K562 (cell line): ENCODE measurements around the gene KCNH2. TPM values are rescaled to one million over a fixed set of nuclear protein-coding genes. Genes with fewer than 3 reads are reported as not detected.

Experiments used
- CXXC5 ChIP-seq: fragments of 250-450 bp; sonication (Bioruptor Pico); IDR thresholded peaks from 2 replicates; pipeline ENCODE4 v1.8.0; 2022; ENCODE audit warnings: inconsistent platforms, mild to moderate bottlenecking, moderate library complexity
- ELF1 ChIP-seq: fragments of 200-800 bp; sonication (Bioruptor generic); IDR thresholded peaks from 2 replicates; pipeline ENCODE4 v1.6.1; 2016; ENCODE audit warnings: missing genetic modification characterization, missing compliant biosample characterization
- L3MBTL2 ChIP-seq: fragments of 450-650 bp; IDR thresholded peaks from 2 replicates; pipeline ENCODE4 v1.6.1; 2016; ENCODE audit warnings: mild to moderate bottlenecking, moderate library complexity
- MAZ ChIP-seq, 2 experiments: fragments of 450-650 bp in 1 of 2; sonication (generic) in 1 of 2; formaldehyde crosslinking; IDR thresholded peaks in 1 of 2; conservative IDR thresholded peaks in 1 of 2; 2 replicates each; pipeline versions ENCODE4 v1.4.0 to v1.5.0; 2020; ENCODE audit warnings: mild to moderate bottlenecking in 1 of 2, missing genetic modification reagents in 1 of 2
- NRF1 ChIP-seq, 2 experiments: fragments of 450-650 bp; IDR thresholded peaks in 1 of 2; conservative IDR thresholded peaks in 1 of 2; 2 replicates each; pipeline ENCODE4 v1.6.1; 2014; ENCODE audit warnings: mild to moderate bottlenecking in 2 of 2
- OTX1 ChIP-seq: fragments of 450-650 bp; formaldehyde crosslinking; IDR thresholded peaks from 2 replicates; pipeline ENCODE4 v1.4.0; 2022; ENCODE audit warnings: mild to moderate bottlenecking
- RBBP5 ChIP-seq: fragments of 200-600 bp; sonication (generic); IDR thresholded peaks from 2 replicates; pipeline ENCODE4 v1.6.1; 2012; ENCODE audit warnings: borderline replicate concordance, mild to moderate bottlenecking, low read length, control low read depth, inconsistent platforms; ENCODE audit not compliant: insufficient read depth, poor library complexity, severe bottlenecking
- RCOR1 ChIP-seq, 2 experiments: IDR thresholded peaks; 2 replicates each; pipeline ENCODE4 v1.6.1; 2012; ENCODE audit warnings: low read depth in 2 of 2, low read length in 2 of 2, borderline replicate concordance in 1 of 2, improper control_type of control experiment in 1 of 2
- SIX5 ChIP-seq, 2 experiments: IDR thresholded peaks; 2 replicates each; pipeline ENCODE4 v1.6.1; 2011; ENCODE audit warnings: low read length in 2 of 2, borderline replicate concordance in 1 of 2, low read depth in 1 of 2, mild to moderate bottlenecking in 1 of 2, moderate library complexity in 1 of 2; ENCODE audit not compliant: insufficient read depth in 1 of 2
- SMARCA5 ChIP-seq: fragments of 450-650 bp; IDR thresholded peaks from 2 replicates; pipeline ENCODE4 v1.6.1; 2016
- ZFPM2 ChIP-seq: fragments of 250-450 bp; sonication (Bioruptor Pico); IDR thresholded peaks from 2 replicates; pipeline ENCODE4 v1.5.1; 2022; ENCODE audit warnings: mild to moderate bottlenecking
- polyA plus RNA-seq, 8 experiments: library from polyadenylated mRNA; depleted of rRNA in 4 of 8; stranded (reverse) in 5 of 8; unstranded in 3 of 8; fragments of >200 nt; fragmentation: Nextera tagmentation in 2 of 8; fragmentation: Illumina TruSeq in 1 of 8; extraction: Ambion mirVana in 2 of 8; extraction: Trizol in 1 of 8; gene quantifications; 2 replicates each; pipeline versions ENCODE4 v1.2.1 to v1.2.3, GENCODE V29; 2011 to 2014; ENCODE audit warnings: inconsistent platforms in 1 of 8, missing spikeins in 1 of 8
- total RNA-seq, 7 experiments: library from RNA; depleted of rRNA in 6 of 7; stranded (reverse); fragments of >200 nt in 6 of 7; fragmentation: Illumina TruSeq in 2 of 7; extraction: Trizol in 2 of 7; gene quantifications; 2 replicates each; pipeline versions ENCODE4 v1.2.1 to v1.2.3, GENCODE V29; 2011 to 2021; ENCODE audit warnings: low replicate concordance in 1 of 7
- TF ChIP-seq, protein P1 (sequence below): fragments of 450-650 bp; IDR thresholded peaks from 2 replicates; pipeline ENCODE4 v1.6.1; 2016; ENCODE audit warnings: mild to moderate bottlenecking, moderate library complexity
- TF ChIP-seq, protein P2 (sequence below), 2 experiments: fragments of 450-650 bp; conservative IDR thresholded peaks; 2 replicates each; pipeline ENCODE4 v1.6.1; 2017; ENCODE audit warnings: mild to moderate bottlenecking in 2 of 2, moderate library complexity in 2 of 2

The KCNH2 gene
- total and polyA plus RNA-seq, 9 of the 15 experiments (the other 6 are each of a cell fraction or from before 2014, with no cell fraction given): 18.1 to 368 (median 218) TPM

DNA sequence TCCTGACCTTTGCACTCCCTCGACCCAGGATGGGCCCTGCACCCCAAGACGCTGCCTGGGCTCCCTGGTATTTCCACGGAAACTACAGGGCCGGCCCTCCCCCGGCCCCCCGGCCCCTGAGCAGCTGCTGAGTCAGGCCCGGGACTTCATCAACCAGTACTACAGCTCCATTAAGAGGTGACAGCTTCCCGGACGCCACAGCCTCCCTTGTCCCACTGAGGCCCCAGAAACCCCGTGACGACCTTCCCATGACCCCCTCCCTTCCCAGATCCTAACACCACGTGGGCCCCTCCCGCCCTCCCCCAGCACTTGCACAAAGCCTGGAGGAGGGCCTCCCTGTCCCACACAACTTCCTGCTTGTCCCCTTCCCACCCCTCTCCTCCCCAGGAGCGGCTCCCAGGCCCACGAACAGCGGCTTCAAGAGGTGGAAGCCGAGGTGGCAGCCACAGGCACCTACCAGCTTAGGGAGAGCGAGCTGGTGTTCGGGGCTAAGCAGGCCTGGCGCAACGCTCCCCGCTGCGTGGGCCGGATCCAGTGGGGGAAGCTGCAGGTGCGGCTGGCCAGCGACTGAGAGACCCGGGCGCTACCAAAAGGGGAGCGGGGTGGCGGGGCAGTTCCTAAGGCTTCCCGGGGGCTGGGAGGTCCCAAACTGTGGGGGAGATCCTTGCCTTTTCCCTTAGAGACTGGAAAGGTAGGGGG is 18.4 kb upstream of the KCNH2 start (continued):
- TF ChIP-seq, protein P1, sequence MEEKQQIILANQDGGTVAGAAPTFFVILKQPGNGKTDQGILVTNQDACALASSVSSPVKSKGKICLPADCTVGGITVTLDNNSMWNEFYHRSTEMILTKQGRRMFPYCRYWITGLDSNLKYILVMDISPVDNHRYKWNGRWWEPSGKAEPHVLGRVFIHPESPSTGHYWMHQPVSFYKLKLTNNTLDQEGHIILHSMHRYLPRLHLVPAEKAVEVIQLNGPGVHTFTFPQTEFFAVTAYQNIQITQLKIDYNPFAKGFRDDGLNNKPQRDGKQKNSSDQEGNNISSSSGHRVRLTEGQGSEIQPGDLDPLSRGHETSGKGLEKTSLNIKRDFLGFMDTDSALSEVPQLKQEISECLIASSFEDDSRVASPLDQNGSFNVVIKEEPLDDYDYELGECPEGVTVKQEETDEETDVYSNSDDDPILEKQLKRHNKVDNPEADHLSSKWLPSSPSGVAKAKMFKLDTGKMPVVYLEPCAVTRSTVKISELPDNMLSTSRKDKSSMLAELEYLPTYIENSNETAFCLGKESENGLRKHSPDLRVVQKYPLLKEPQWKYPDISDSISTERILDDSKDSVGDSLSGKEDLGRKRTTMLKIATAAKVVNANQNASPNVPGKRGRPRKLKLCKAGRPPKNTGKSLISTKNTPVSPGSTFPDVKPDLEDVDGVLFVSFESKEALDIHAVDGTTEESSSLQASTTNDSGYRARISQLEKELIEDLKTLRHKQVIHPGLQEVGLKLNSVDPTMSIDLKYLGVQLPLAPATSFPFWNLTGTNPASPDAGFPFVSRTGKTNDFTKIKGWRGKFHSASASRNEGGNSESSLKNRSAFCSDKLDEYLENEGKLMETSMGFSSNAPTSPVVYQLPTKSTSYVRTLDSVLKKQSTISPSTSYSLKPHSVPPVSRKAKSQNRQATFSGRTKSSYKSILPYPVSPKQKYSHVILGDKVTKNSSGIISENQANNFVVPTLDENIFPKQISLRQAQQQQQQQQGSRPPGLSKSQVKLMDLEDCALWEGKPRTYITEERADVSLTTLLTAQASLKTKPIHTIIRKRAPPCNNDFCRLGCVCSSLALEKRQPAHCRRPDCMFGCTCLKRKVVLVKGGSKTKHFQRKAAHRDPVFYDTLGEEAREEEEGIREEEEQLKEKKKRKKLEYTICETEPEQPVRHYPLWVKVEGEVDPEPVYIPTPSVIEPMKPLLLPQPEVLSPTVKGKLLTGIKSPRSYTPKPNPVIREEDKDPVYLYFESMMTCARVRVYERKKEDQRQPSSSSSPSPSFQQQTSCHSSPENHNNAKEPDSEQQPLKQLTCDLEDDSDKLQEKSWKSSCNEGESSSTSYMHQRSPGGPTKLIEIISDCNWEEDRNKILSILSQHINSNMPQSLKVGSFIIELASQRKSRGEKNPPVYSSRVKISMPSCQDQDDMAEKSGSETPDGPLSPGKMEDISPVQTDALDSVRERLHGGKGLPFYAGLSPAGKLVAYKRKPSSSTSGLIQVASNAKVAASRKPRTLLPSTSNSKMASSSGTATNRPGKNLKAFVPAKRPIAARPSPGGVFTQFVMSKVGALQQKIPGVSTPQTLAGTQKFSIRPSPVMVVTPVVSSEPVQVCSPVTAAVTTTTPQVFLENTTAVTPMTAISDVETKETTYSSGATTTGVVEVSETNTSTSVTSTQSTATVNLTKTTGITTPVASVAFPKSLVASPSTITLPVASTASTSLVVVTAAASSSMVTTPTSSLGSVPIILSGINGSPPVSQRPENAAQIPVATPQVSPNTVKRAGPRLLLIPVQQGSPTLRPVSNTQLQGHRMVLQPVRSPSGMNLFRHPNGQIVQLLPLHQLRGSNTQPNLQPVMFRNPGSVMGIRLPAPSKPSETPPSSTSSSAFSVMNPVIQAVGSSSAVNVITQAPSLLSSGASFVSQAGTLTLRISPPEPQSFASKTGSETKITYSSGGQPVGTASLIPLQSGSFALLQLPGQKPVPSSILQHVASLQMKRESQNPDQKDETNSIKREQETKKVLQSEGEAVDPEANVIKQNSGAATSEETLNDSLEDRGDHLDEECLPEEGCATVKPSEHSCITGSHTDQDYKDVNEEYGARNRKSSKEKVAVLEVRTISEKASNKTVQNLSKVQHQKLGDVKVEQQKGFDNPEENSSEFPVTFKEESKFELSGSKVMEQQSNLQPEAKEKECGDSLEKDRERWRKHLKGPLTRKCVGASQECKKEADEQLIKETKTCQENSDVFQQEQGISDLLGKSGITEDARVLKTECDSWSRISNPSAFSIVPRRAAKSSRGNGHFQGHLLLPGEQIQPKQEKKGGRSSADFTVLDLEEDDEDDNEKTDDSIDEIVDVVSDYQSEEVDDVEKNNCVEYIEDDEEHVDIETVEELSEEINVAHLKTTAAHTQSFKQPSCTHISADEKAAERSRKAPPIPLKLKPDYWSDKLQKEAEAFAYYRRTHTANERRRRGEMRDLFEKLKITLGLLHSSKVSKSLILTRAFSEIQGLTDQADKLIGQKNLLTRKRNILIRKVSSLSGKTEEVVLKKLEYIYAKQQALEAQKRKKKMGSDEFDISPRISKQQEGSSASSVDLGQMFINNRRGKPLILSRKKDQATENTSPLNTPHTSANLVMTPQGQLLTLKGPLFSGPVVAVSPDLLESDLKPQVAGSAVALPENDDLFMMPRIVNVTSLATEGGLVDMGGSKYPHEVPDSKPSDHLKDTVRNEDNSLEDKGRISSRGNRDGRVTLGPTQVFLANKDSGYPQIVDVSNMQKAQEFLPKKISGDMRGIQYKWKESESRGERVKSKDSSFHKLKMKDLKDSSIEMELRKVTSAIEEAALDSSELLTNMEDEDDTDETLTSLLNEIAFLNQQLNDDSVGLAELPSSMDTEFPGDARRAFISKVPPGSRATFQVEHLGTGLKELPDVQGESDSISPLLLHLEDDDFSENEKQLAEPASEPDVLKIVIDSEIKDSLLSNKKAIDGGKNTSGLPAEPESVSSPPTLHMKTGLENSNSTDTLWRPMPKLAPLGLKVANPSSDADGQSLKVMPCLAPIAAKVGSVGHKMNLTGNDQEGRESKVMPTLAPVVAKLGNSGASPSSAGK: peak; percentile 29; the same call in 1 of the 2 replicates
- TF ChIP-seq ZFPM2 (CRISPR knock-in tag): no peak
- peak in 1 of 2 experiments; percentile 35; a peak in 1 of 4 replicates for TF ChIP-seq MAZ (CRISPR knock-in tag; conservative IDR thresholded peaks at IDR 0.05 in 1 of 2, IDR thresholded peaks at IDR 0.05 in 1 of 2)
- TF ChIP-seq L3MBTL2: 0 out of 2 replicates have a peak, but pooled peaks have one; percentile 27
- peak; percentile 58 for TF ChIP-seq RBBP5
- 0 out of 2 replicates have a peak, but pooled peaks have one; percentile 17 for TF ChIP-seq SMARCA5
- TF ChIP-seq NRF1 (conservative IDR thresholded peaks at IDR 0.05 in 1 of 2, IDR thresholded peaks at IDR 0.05 in 1 of 2): peak in 1 of 2 experiments; percentile 40; a peak in 1 of 4 replicates
- TF ChIP-seq ELF1 (tag): peak; percentile 28; the same call in 1 of the 2 replicates
- TF ChIP-seq OTX1 (CRISPR knock-in tag): no peak
- TF ChIP-seq RCOR1 (IDR thresholded peaks at IDR 0.05; ENCODE audit: borderline replicate concordance in 1 of 2, low read depth in 2 of 2, low read length in 2 of 2): no peak
- TF ChIP-seq SIX5 (IDR thresholded peaks at IDR 0.05; ENCODE audit: borderline replicate concordance in 1 of 2, insufficient read depth in 1 of 2, low read depth in 1 of 2, low read length in 2 of 2): no peak
- TF ChIP-seq CXXC5: peak; percentile 48; the same call in 1 of the 2 replicates
- TF ChIP-seq, protein P2, sequence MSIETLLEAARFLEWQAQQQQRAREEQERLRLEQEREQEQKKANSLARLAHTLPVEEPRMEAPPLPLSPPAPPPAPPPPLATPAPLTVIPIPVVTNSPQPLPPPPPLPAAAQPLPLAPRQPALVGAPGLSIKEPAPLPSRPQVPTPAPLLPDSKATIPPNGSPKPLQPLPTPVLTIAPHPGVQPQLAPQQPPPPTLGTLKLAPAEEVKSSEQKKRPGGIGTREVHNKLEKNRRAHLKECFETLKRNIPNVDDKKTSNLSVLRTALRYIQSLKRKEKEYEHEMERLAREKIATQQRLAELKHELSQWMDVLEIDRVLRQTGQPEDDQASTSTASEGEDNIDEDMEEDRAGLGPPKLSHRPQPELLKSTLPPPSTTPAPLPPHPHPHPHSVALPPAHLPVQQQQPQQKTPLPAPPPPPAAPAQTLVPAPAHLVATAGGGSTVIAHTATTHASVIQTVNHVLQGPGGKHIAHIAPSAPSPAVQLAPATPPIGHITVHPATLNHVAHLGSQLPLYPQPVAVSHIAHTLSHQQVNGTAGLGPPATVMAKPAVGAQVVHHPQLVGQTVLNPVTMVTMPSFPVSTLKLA (conservative IDR thresholded peaks at IDR 0.05): 0 out of 4 replicates have a peak, but pooled peaks of 1 of the 2 experiments have one; percentile 36
